Left lobe of liver (tissue), 2 donors: ENCODE data around the gene GCHFR. TPM values are rescaled to one million over a fixed set of nuclear protein-coding genes. Genes with fewer than 3 reads are reported as not detected.

Experiments used
- ATAC-seq: fragments of 200-7000 bp; cut with Tn5 transposase; one replicate; pipeline ENCODE4 v1.9.1; 2020; ENCODE audit warnings: mild to moderate bottlenecking, moderate library complexity
- DNase-seq: peaks from one replicate; pipeline ENCODE4 v3.0.0-alpha.2; 2020; ENCODE audit warnings: low spot score
- total RNA-seq: library from RNA; stranded (reverse); gene quantifications from one replicate; pipeline ENCODE4 v1.2.1, GENCODE V29; 2021
- donor health status: DM: no; HTN: no; CAD: no; lungs with moderate emphysema.
- donor health status: DM: no; HTN: yes; CAD: no.

GCHFR gene
- 106 TPM for total RNA-seq

GRCh38 chr15:40763801-40764628, at the start of gene GCHFR:
Gene GCHFR (plus strand): TSS chr15:40764068. CDS start chr15:40764181, 113 bp downstream.
- peak; percentile 79 for ATAC-seq
- DNase-seq = peak; percentile 93

- DNase-seq (no peak), ATAC-seq (no peak)
These were observed 49.7 kb upstream of the GCHFR start for GRCh38 chr15:40714144-40714543.

- DNase-seq = no peak
These were observed 47.7 kb upstream of the GCHFR start for GRCh38 chr15:40716165-40716564.

GRCh38 chr15:40721701-40722100, 42.2 kb upstream of the GCHFR start:
- ATAC-seq (no peak), DNase-seq (no peak)

More at GRCh38 chr15:40716165-40716564, 47.7 kb upstream of the GCHFR start:
- ATAC-seq = no peak

- no peak for DNase-seq
- ATAC-seq = no peak
These were observed 41.5 kb upstream of the GCHFR start for GRCh38 chr15:40722354-40722753.

GRCh38 chr15:40722934-40723333, 40.9 kb upstream of the GCHFR start:
- ATAC-seq = no peak

GRCh38 chr15:40723919-40724318, 39.9 kb upstream of the GCHFR start:
- no peak for DNase-seq
- no peak for ATAC-seq

More at GRCh38 chr15:40722934-40723333, 40.9 kb upstream of the GCHFR start:
- no peak for DNase-seq

- no peak for DNase-seq
- no peak for ATAC-seq
These were observed 32.8 kb upstream of the GCHFR start for GRCh38 chr15:40731034-40731433.

GRCh38 chr15:40736575-40736974, 27.3 kb upstream of the GCHFR start:
- DNase-seq (no peak), ATAC-seq (no peak)

- DNase-seq (no peak), ATAC-seq (no peak)
These were observed 26.8 kb upstream of the GCHFR start for GRCh38 chr15:40737048-40737447.

- DNase-seq (no peak), ATAC-seq (no peak)
These were observed 24.8 kb upstream of the GCHFR start for GRCh38 chr15:40739047-40739446.

GRCh38 chr15:40739854-40740253, 24.0 kb upstream of the GCHFR start:
- DNase-seq (no peak), ATAC-seq (no peak)

GRCh38 chr15:40743485-40743901, 20.4 kb upstream of the GCHFR start:
- DNase-seq (peak; percentile 75), ATAC-seq (peak; percentile 83)

- ATAC-seq (peak; percentile 76), DNase-seq (peak; percentile 68)
These were observed 19.7 kb upstream of the GCHFR start for GRCh38 chr15:40743921-40744814.

GRCh38 chr15:40744815-40745152, 19.1 kb upstream of the GCHFR start:
- DNase-seq = no peak
- ATAC-seq = no peak

GRCh38 chr15:40746916-40747418, 16.9 kb upstream of the GCHFR start:
- no peak for ATAC-seq
- DNase-seq = no peak

- no peak for DNase-seq
- ATAC-seq = no peak
These were observed 15.9 kb upstream of the GCHFR start for GRCh38 chr15:40747685-40748631.

- DNase-seq (no peak), ATAC-seq (no peak)
These were observed 14.7 kb upstream of the GCHFR start for GRCh38 chr15:40749151-40749630.

GRCh38 chr15:40750885-40751284, 13.0 kb upstream of the GCHFR start:
- no peak for ATAC-seq
- DNase-seq = no peak

GRCh38 chr15:40751745-40752144, 12.1 kb upstream of the GCHFR start:
- no peak for ATAC-seq

GRCh38 chr15:40754574-40754882, 9.3 kb upstream of the GCHFR start:
- no peak for DNase-seq
- peak; percentile 68 for ATAC-seq

More at GRCh38 chr15:40751745-40752144, 12.1 kb upstream of the GCHFR start:
- DNase-seq = no peak
